Natural killer cell treated with Interleukin-12 subunit alpha and Interleukin-12 subunit beta and Interleukin-15 and Interleukin-18, amount 100 ng/mL, for 72 hours (primary cell): ENCODE measurements around the gene CRLF3. TPM values are rescaled to one million over a fixed set of nuclear protein-coding genes. Genes with fewer than 3 reads are reported as not detected.

Experiments
- ATAC-seq, 2 donors: fragments of 150-1000 bp; cut with Tn5 transposase in 1 of 2; sonication (Bioruptor Pico), chemical (Tn5 transposase) in 1 of 2; 2 replicates each; pipeline ENCODE4 v1.10.0; 2021
- DNase-seq: peaks from one replicate; pipeline ENCODE4 v3.0.0; 2022; ENCODE audit warnings: low spot score
- H3K27ac Mint-ChIP-seq, 2 donors: 1 replicate in 1 of 2; 2 replicates in 1 of 2; pipeline ENCODE4 v1.8.0; 2022; ENCODE audit warnings: mixed read lengths in 2 of 2, mild to moderate bottlenecking in 1 of 2, moderate library complexity in 1 of 2
- H3K27me3 Mint-ChIP-seq, 2 donors: 1 replicate in 1 of 2; 2 replicates in 1 of 2; pipeline ENCODE4 v1.8.0; 2022; ENCODE audit warnings: mixed read lengths in 2 of 2
- H3K36me3 Mint-ChIP-seq: one replicate; pipeline ENCODE4 v1.8.0; 2022; ENCODE audit warnings: mixed read lengths
- H3K4me1 Mint-ChIP-seq, 2 donors: 1 replicate in 1 of 2; 2 replicates in 1 of 2; pipeline ENCODE4 v1.8.0; 2022; ENCODE audit warnings: low read depth in 2 of 2, mixed read lengths in 2 of 2, mild to moderate bottlenecking in 1 of 2
- H3K4me3 Mint-ChIP-seq: one replicate; pipeline ENCODE4 v1.8.0; 2022; ENCODE audit warnings: mixed read lengths
- H3K9me3 Mint-ChIP-seq: 2 replicates; pipeline ENCODE4 v1.8.0; 2022; ENCODE audit warnings: mixed read lengths
- total RNA-seq, 2 donors: library from RNA; stranded (reverse); gene quantifications; one replicate each; pipeline ENCODE4 v1.2.3, GENCODE V29; 2022

Gene CRLF3
- 10 to 100 TPM; 42.5 to 59.0 TPM for total RNA-seq

GRCh38 chr17:30824356-30825145 lies at the start of gene CRLF3:
TSS of gene CRLF3 (minus strand) at chr17:30824692. CDS start at chr17:30824651, 41 bp downstream.
- peaks cover 32 to 34% of the 10 kb centered on the region in 2 donors for H3K4me1 Mint-ChIP-seq
- H3K4me3 Mint-ChIP-seq: peak within 1 kb of the TSS; percentile 96
- peak; percentile 95 for DNase-seq
- peaks cover 6% of the 10 kb centered on the region for H3K36me3 Mint-ChIP-seq
- peak; percentile 98 to 99 for ATAC-seq
- peak within 1 kb of the TSS; percentile 81 to 89 for H3K27ac Mint-ChIP-seq
- H3K27me3 Mint-ChIP-seq: no peaks in the 10 kb centered on the region
- H3K9me3 Mint-ChIP-seq: no peaks in the 10 kb centered on the region

GRCh38 chr17:30869005-30869404 lies 44.5 kb upstream of the CRLF3 start:
- ATAC-seq (no peak), DNase-seq (no peak)
- Mint-ChIP-seq H3K4me1 (no peaks in the 10 kb centered on the region), H3K4me3 (no peak overlapping the region), H3K9me3 (no peaks in the 10 kb centered on the region), H3K27me3 (no peaks in the 10 kb centered on the region), H3K36me3 (peaks cover 4% of the 10 kb centered on the region), H3K27ac (no peak overlapping the region)

DNA sequence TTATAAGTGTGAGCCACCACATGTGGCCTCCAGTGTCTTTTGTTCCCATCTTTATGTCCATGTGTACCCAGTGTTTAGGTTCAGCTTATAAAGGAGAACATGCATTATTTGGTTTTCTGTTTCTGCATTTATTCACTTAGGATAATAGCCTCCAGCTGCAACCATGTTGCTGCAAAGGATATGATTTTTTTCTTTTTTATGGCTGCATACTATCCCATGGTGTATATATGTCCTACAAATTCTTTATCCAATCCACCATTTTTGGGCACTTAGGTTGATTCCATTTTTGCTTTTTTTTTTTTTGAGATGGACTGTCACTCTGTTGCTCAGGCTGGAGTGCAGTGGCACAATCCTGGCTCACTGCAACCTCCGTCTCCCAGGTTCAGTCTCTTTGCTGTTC lies 40.1 kb upstream of the CRLF3 start:
- ATAC-seq: no peak
- Mint-ChIP-seq H3K27ac (no peak overlapping the region), H3K9me3 (no peaks in the 10 kb centered on the region)

DNA sequence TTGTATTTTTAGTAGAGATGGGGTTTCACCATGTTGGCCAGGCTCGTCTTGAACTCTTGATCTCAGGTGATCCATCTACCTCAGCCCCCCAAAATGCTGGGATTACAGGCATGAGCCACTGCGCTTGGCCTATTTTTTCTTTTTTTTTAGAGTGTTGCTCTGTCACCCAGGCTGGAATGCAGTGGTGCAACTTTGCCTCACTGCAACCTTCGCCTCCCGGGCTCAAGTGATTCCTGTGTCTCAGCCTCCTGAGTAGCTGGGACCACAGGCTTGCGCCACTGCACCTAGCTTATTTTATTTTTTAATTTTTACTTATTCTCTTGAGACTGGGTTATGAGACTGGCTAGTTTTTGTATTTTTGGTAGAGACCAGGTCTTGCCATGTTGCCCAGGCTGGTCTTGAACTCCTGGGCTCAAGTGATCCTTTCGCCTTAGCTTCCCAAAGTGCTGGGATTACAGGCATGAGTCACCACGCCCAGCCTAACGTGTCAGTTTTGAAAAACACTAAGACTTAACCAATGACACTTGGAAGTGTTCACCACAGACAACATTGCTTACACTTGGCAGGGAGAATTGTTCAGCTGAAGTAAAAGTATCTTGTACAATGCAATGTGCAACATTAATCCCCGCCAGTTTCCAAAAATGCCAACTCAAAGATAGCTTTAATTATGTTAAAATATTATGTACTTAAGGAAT lies 34.2 kb upstream of the CRLF3 start:
- Mint-ChIP-seq H3K27me3 (no peaks in the 10 kb centered on the region), H3K27ac (no peak overlapping the region), H3K9me3 (no peaks in the 10 kb centered on the region), H3K36me3 (peaks cover 10% of the 10 kb centered on the region), H3K4me1 (no peaks in the 10 kb centered on the region), H3K4me3 (no peak overlapping the region)
- ATAC-seq (no peak), DNase-seq (no peak)

More for the DNA sequence above, 40.1 kb upstream of the CRLF3 start:
- Mint-ChIP-seq H3K4me1 (no peaks in the 10 kb centered on the region), H3K27me3 (no peaks in the 10 kb centered on the region), H3K36me3 (peaks cover 6% of the 10 kb centered on the region), H3K4me3 (no peak overlapping the region)
- no peak for DNase-seq

DNA sequence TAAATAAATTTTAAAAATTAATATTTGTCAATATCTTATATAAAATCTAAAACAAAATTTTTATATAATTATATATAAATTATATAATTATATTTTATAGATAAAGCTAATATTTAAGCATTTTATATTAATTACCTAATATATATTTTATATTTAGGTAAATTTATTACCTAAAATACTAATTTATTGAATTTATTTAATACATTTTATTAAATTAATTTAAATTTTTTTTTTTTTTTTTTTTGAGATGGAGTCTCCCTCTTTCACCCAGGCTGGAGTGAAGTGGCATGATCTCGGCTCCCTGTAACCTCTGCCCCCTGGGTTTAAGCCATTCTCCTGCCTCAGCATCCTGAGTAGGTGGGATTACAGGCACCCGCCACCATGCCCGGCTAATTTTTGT lies 29.7 kb upstream of the CRLF3 start:
- Mint-ChIP-seq H3K4me3 (no peak overlapping the region), H3K27ac (no peak overlapping the region), H3K27me3 (no peaks in the 10 kb centered on the region), H3K4me1 (no peaks in the 10 kb centered on the region), H3K9me3 (no peaks in the 10 kb centered on the region), H3K36me3 (peaks cover 4% of the 10 kb centered on the region)
- no peak for ATAC-seq
- no peak for DNase-seq

GRCh38 chr17:30848021-30848420 lies 23.5 kb upstream of the CRLF3 start:
- H3K36me3 Mint-ChIP-seq: peaks cover 4% of the 10 kb centered on the region
- no peaks in the 10 kb centered on the region for H3K4me1 Mint-ChIP-seq
- no peaks in the 10 kb centered on the region for H3K9me3 Mint-ChIP-seq
- DNase-seq (no peak), ATAC-seq (no peak)
- H3K27me3 Mint-ChIP-seq: no peaks in the 10 kb centered on the region
- no peak overlapping the region for H3K4me3 Mint-ChIP-seq
- no peak overlapping the region for H3K27ac Mint-ChIP-seq

DNA sequence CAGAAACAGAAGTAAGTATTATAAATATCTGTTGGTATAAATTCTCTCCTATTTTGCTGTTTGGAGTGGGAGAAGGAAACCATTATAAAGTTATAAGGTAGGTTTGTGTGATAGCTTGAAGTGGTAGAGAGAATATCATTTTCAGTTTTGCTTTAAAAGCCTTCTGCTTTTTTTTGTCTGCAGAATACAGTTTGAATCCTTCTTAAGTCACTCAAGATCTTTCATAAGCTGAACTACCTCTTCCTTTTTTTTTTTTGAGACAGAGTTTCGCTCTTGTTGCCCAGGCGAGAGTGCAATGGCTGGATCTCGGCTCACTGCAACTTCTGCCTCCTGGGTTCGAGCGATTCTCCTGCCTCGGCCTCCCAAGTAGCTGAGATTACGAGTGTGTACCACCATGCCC lies 16.3 kb upstream of the CRLF3 start:
- Mint-ChIP-seq H3K36me3 (peaks cover 12% of the 10 kb centered on the region), H3K4me1 (no peaks in the 10 kb centered on the region), H3K4me3 (no peak overlapping the region), H3K27me3 (no peaks in the 10 kb centered on the region), H3K9me3 (no peaks in the 10 kb centered on the region), H3K27ac (no peak overlapping the region)
- DNase-seq: no peak
- ATAC-seq: no peak

GRCh38 chr17:30838202-30838807 lies 13.8 kb upstream of the CRLF3 start:
- Mint-ChIP-seq H3K27me3 (no peaks in the 10 kb centered on the region), H3K27ac (no peak overlapping the region), H3K36me3 (peaks cover 21% of the 10 kb centered on the region), H3K4me1 (peaks cover 0 to 5% of the 10 kb centered on the region in 2 donors), H3K9me3 (no peaks in the 10 kb centered on the region), H3K4me3 (no peak overlapping the region)
- no peak for ATAC-seq
- DNase-seq: no peak

- no peak for ATAC-seq
- H3K36me3 Mint-ChIP-seq: peaks cover 14% of the 10 kb centered on the region
- H3K4me1 Mint-ChIP-seq: peaks cover 19 to 30% of the 10 kb centered on the region in 2 donors
- no peaks in the 10 kb centered on the region for H3K27me3 Mint-ChIP-seq
- DNase-seq: no peak
- H3K27ac Mint-ChIP-seq: peak overlapping the region; percentile 93 to 98
- no peaks in the 10 kb centered on the region for H3K9me3 Mint-ChIP-seq
- H3K4me3 Mint-ChIP-seq: peak overlapping the region; percentile 99
These were observed 8.1 kb upstream of the CRLF3 start for GRCh38 chr17:30832438-30833124.

- Mint-ChIP-seq H3K9me3 (no peaks in the 10 kb centered on the region), H3K4me3 (peak within 1 kb of the TSS; percentile 99), H3K27ac (peak within 1 kb of the TSS; percentile 93 to 98), H3K36me3 (peaks cover 14% of the 10 kb centered on the region), H3K27me3 (no peaks in the 10 kb centered on the region), H3K4me1 (peaks cover 19 to 30% of the 10 kb centered on the region in 2 donors)
- ATAC-seq (peak; percentile 97 to 98), DNase-seq (peak; percentile 93)
These were observed 7.4 kb upstream of the CRLF3 start, which contains the start of gene ATAD5 for GRCh38 chr17:30831663-30832437. TSS of gene ATAD5 (plus strand) at chr17:30831966. CDS start at chr17:30832348, 382 bp downstream.

- ATAC-seq (peak in 1 of 2 donors; percentile 43), DNase-seq (no peak)
- peaks cover 19 to 30% of the 10 kb centered on the region in 2 donors for H3K4me1 Mint-ChIP-seq
- H3K9me3 Mint-ChIP-seq: no peaks in the 10 kb centered on the region
- H3K27me3 Mint-ChIP-seq: no peaks in the 10 kb centered on the region
- peak overlapping the region; percentile 93 to 98 for H3K27ac Mint-ChIP-seq
- H3K36me3 Mint-ChIP-seq: peaks cover 14% of the 10 kb centered on the region
- peak overlapping the region; percentile 99 for H3K4me3 Mint-ChIP-seq
These were observed 6.8 kb upstream of the CRLF3 start for GRCh38 chr17:30831257-30831656.

GRCh38 chr17:30829022-30829421 lies 4.5 kb upstream of the CRLF3 start:
- ATAC-seq (no peak), DNase-seq (no peak)
- Mint-ChIP-seq H3K9me3 (no peaks in the 10 kb centered on the region), H3K36me3 (peaks cover 4% of the 10 kb centered on the region), H3K4me1 (peaks cover 23 to 28% of the 10 kb centered on the region in 2 donors), H3K4me3 (no peak overlapping the region), H3K27me3 (no peaks in the 10 kb centered on the region), H3K27ac (no peak overlapping the region)

DNA sequence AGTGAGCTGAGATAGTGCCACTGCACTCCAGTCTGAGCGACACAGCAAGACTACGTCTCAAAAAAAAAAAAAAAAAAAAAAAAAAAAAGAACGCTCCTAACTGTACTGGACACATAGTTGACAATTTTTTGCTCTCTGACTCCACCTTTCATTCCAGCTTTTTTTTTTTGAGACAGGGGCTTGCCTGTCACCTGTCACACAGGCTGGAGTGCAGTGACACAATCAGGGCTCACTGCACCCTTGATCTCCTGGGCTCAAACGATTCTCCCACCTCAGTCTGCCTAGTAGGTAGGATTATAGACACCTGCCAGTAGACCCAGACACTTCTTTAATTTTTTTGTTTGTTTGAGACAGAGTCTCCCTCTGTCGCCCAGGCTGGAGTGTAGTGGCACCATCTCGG lies 2.6 kb upstream of the CRLF3 start:
- no peaks in the 10 kb centered on the region for H3K27me3 Mint-ChIP-seq
- H3K36me3 Mint-ChIP-seq: peaks cover 6% of the 10 kb centered on the region
- ATAC-seq (no peak), DNase-seq (no peak)
- no peaks in the 10 kb centered on the region for H3K9me3 Mint-ChIP-seq
- H3K27ac Mint-ChIP-seq: no peak overlapping the region
- H3K4me1 Mint-ChIP-seq: peaks cover 22 to 28% of the 10 kb centered on the region in 2 donors
- H3K4me3 Mint-ChIP-seq: no peak overlapping the region
